Ectodermal cell (in vitro differentiated cells): ENCODE results near the gene MEG3.

Source experiments
- H3K27ac ChIP-seq: 2 replicates; pipeline ENCODE4 v1.7.0; 2013; ENCODE audit warnings: mild to moderate bottlenecking, low read depth, low read length; ENCODE audit not compliant: insufficient read depth, poor library complexity, severe bottlenecking
- H3K27me3 ChIP-seq: 2 replicates; pipeline ENCODE4 v1.7.0; 2013; ENCODE audit warnings: mild to moderate bottlenecking, low read length; ENCODE audit not compliant: insufficient read depth, control insufficient read depth, poor library complexity, severe bottlenecking
- H3K36me3 ChIP-seq: one replicate; pipeline ENCODE4 v1.7.0; 2013; ENCODE audit warnings: low read length; ENCODE audit not compliant: control insufficient read depth, insufficient read depth
- H3K4me1 ChIP-seq: one replicate; pipeline ENCODE4 v1.7.0; 2013; ENCODE audit warnings: low read length; ENCODE audit not compliant: control insufficient read depth, insufficient read depth
- H3K4me3 ChIP-seq: 2 replicates; pipeline ENCODE4 v1.7.0; 2013; ENCODE audit warnings: low read depth, low read length, control low read depth; ENCODE audit not compliant: insufficient read depth
- H3K9me3 ChIP-seq: 2 replicates; pipeline ENCODE4 v1.7.0; 2013; ENCODE audit warnings: mild to moderate bottlenecking, low read length, moderate library complexity; ENCODE audit not compliant: control insufficient read depth
- WGBS, 2 experiments: methylation state at CpG; one replicate each; pipeline ENCODE4 v1.1.7; 2013; ENCODE audit warnings: missing lambda C conversion rate in 2 of 2; 5-methylcytosine and 5-hydroxymethylcytosine counted together

Gene MEG3

DNA sequence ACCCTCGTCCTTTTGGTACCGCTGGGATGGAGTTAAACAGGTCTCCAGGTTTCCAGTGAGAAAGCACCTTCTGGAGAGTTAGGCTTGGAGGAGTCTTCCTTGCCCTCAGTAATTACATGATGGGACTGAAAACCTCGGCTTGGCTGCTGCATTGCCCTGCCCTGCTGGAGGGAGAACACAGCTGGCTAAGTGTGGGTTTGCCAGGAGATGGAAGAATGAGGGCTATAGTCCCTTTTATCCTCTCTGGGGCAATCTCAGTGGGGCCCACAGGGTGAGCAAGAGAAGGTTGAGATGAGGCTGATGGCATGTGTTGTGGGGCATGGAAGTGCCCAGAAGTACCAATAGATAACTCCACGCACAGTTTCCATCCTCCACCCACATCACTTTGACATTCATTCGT is 23.2 kb upstream of the MEG3 start:
- peaks cover 6% of the 10 kb centered on the region for H3K4me1 ChIP-seq
- 94% methylated on average over 5 of the region's 5 CpGs for WGBS, 2 experiments
- no peak overlapping the region for H3K27ac ChIP-seq
- H3K9me3 ChIP-seq: peaks cover 5% of the 10 kb centered on the region
- no peaks in the 10 kb centered on the region for H3K36me3 ChIP-seq
- no peak overlapping the region for H3K4me3 ChIP-seq
- H3K27me3 ChIP-seq: no peaks in the 10 kb centered on the region

DNA sequence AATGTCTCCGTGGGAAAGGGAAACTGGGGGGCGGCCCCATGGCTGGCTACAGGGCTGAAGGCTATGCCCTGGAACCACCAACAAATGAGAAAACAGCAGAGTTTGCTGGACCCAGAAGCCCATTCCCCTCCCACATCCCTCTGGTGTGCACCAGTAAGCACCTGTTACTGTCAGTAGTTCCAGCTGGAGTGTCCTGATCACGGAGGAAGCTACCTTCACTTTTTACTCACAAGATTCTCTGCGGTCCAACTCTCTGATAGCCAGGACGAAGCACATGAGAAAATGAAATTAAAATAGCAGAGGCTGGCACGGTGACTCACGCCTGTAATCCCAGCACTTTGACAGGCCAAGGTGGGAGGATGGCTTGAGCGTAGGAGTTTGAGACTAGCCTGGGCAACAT is 22.7 kb upstream of the MEG3 start:
- H3K4me3 ChIP-seq: no peak overlapping the region
- H3K36me3 ChIP-seq: no peaks in the 10 kb centered on the region
- peaks cover 6% of the 10 kb centered on the region for H3K4me1 ChIP-seq
- H3K27ac ChIP-seq: no peak overlapping the region
- H3K27me3 ChIP-seq: no peaks in the 10 kb centered on the region
- H3K9me3 ChIP-seq: peaks cover 10% of the 10 kb centered on the region
- 91 to 94% methylated on average over 8 of the region's 8 CpGs for WGBS, 2 experiments

DNA sequence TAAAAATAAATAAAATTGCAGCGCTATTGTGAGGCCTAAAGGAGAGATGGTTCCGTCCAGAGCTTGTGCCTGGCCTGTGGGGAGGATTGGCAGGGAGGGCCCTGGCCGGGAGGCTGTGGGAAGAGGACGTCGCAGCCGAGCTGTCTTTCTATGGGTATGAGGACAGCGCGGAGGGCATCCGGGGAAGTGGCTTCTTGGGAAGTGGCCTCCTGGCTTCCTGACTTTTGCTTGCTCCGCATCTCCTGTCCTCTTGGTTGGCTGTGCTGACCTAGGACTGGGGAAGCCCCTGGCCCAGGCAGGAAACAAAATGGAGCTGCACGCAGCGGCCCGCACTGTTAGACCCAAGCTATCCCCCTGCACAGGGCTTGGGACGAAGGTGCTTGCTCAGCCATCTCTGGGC is 22.2 kb upstream of the MEG3 start:
- WGBS, 2 experiments: 95 to 96% methylated on average over 14 of the region's 14 CpGs
- Histone ChIP-seq H3K4me1 (peaks cover 6% of the 10 kb centered on the region), H3K27ac (no peak overlapping the region), H3K27me3 (no peaks in the 10 kb centered on the region), H3K4me3 (no peak overlapping the region), H3K9me3 (peaks cover 10% of the 10 kb centered on the region), H3K36me3 (no peaks in the 10 kb centered on the region)

DNA sequence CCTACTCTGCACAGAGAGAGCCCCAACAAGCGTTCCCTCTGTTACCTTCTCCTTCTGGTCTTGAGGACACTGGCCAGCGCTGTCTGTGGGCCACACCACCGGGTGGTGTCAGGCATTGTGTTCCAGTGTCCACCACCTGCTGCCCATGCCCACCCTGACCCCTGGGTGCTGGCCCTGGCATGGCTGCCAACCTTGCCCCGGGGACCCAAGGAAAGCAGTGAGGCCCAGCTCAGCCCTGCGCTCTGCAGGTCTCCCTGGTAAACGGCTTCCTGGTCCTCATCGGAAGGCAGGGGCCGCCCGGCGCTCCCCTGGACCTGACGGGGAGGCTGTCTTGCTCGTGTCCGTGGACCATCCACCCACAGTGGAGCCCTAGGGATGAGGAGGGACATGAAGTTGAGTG is 21.8 kb upstream of the MEG3 start:
- 93 to 94% methylated on average over 13 of the region's 13 CpGs for WGBS, 2 experiments
- peaks cover 10% of the 10 kb centered on the region for H3K9me3 ChIP-seq
- no peaks in the 10 kb centered on the region for H3K27me3 ChIP-seq

DNA sequence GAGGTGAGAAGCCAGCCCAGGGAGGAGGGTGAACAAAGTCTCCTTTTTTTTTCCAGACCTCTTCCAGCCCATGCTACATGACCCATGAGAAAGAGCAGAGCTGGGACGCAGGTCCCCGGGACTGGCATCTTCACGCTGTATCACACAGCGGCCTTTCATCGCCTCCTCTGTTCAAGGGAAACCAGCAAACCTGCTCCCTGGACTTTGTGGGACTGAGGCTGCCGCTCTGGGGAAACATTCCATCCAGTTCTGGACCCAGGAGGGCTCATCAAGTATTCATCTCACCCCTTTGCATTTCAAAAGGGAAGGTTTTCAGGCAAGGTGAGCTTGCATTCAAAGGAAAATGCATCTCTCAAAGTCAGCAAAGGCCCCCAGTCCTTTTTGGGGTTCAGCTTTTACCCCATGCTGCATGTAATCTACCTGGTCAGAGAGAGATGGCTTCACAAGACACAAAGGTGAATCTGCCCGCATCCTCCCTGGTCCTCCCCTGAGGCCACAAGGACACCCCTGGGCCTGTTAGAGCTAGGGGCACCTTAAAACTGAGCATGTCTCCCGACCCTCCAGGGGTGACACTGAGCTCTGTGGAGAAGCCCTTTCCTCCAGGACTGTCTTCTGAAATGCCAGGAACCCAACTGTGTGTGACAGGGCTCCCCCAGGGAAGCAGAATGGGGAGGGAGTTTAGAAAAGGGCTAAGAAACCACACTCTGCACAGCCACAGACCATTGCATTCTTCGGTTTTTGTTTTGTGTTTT is 21.2 kb upstream of the MEG3 start:
- Histone ChIP-seq H3K27ac (no peak overlapping the region), H3K27me3 (no peaks in the 10 kb centered on the region), H3K9me3 (peaks cover 10% of the 10 kb centered on the region), H3K4me1 (peaks cover 6% of the 10 kb centered on the region), H3K36me3 (peaks cover 3% of the 10 kb centered on the region), H3K4me3 (no peak overlapping the region)
- WGBS, 2 experiments: 65 to 68% methylated on average over 8 to 9 of the region's 9 CpGs

More for the DNA sequence above, 21.8 kb upstream of the MEG3 start:
- Histone ChIP-seq H3K36me3 (peaks cover 3% of the 10 kb centered on the region), H3K4me3 (no peak overlapping the region), H3K27ac (no peak overlapping the region), H3K4me1 (peaks cover 6% of the 10 kb centered on the region)

DNA sequence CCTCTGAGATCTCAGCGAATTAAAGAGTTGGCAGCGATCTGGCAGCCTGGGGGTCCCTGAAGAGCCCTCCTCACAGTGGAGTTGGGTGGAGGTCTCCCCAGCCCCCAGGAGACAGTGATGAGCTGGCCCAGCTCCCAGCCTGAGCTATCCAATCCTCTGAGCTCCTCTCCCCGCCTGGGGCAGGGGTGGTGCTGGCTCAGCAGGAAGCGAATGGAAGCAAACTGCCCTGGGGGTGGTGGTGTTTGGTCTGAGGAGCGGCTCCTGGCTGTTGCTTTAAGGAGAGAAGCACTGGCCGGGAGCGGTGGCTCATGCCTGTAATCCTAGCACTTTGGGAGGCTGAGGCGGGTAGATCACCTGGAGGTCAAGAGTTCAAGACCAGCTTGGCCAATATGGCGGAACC is 19.5 kb upstream of the MEG3 start:
- H3K4me3 ChIP-seq: no peak overlapping the region
- H3K27ac ChIP-seq: no peak overlapping the region
- no peaks in the 10 kb centered on the region for H3K27me3 ChIP-seq
- H3K9me3 ChIP-seq: peaks cover 10% of the 10 kb centered on the region
- H3K36me3 ChIP-seq: peaks cover 3% of the 10 kb centered on the region
- peaks cover 6% of the 10 kb centered on the region for H3K4me1 ChIP-seq
- WGBS, 2 experiments: 91 to 93% methylated on average over 9 of the region's 9 CpGs

DNA sequence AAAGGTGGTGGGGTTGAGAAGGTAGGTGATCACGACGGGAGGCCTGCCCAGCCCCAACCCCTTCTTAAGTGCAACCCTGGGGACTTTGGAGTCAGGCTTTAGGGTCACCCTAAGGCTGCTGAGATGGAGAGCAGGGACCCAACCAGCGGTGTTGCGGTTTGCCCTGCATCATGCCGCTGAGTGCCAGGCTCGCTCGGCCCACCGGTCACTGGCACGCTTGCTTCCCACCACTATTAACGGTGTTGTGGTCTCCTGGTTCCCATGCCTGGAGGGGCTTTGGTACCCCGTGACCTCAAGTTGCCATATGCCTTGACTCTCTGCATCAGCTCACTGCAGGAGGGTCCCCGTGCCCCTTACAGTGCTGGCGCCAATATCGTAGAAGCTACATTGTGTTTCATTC is 18.4 kb upstream of the MEG3 start:
- WGBS, 2 experiments: 95 to 98% methylated on average over 14 of the region's 14 CpGs

DNA sequence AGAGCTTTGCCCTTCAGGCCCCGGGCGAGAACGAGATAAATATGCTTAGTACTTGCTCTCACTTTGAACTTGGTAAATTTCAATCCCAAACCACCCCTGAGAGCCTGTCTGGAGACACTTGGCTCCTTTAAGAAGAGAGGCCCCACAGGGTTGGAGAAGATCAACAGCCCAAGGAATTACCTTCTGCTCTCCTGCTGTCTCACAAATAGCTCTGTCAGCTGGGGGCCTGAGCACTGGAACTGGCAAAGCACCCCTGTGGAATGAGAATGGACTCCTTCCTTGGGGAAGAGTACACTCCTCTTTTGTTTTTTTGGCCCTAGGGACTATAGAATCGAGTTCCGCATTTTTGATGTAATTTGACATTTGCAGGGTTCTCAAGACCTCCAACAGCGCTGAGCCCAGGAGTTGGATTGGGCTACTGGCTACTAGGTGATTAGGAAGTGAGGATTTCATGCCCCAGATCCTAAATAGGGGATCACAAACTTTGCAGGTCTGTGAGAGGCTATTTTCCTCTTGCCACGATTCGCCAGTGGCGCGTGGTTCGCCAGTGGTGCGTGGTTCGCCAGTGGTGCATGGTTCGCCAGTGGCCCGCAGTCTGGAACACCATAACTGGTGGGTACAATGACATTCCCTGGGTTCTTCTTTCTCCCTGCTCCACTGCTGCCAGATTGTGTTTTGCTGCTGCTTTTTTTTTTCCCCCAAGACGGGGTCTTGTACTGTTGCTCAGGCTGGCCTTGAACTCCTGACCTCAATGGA is 17.8 kb upstream of the MEG3 start:
- WGBS, 2 experiments: 93 to 96% methylated on average over 16 of the region's 16 CpGs
- H3K27me3 ChIP-seq: no peaks in the 10 kb centered on the region
- H3K4me3 ChIP-seq: no peak overlapping the region
- H3K9me3 ChIP-seq: peaks cover 10% of the 10 kb centered on the region
- peaks cover 3% of the 10 kb centered on the region for H3K36me3 ChIP-seq
- H3K4me1 ChIP-seq: peaks cover 6% of the 10 kb centered on the region
- no peak overlapping the region for H3K27ac ChIP-seq

More for the DNA sequence above, 18.4 kb upstream of the MEG3 start:
- no peak overlapping the region for H3K4me3 ChIP-seq
- peaks cover 6% of the 10 kb centered on the region for H3K4me1 ChIP-seq
- H3K27me3 ChIP-seq: no peaks in the 10 kb centered on the region
- peaks cover 3% of the 10 kb centered on the region for H3K36me3 ChIP-seq
- no peak overlapping the region for H3K27ac ChIP-seq
- peaks cover 10% of the 10 kb centered on the region for H3K9me3 ChIP-seq

DNA sequence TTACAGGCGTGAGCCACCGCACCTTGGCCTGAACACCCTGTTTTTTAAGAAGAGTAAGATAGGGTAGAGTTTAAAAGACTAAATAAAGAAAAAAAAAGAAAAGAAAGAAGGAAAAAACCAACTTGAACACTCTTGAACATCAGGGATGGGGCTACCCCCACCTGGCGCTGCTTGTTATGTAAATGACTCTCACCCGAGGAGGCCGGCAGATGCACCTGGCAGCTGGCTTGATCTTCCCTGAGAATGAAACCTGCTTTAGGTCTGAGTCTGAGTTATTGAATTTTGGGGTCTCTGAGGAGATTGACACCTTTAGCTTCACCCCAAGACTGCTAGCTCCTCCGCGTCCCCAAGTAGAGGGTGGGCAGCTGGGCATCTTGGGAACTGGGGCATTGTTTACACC is 15.5 kb upstream of the MEG3 start:
- Histone ChIP-seq H3K4me1 (no peaks in the 10 kb centered on the region), H3K27me3 (no peaks in the 10 kb centered on the region), H3K36me3 (peaks cover 3% of the 10 kb centered on the region), H3K27ac (no peak overlapping the region), H3K9me3 (peaks cover 10% of the 10 kb centered on the region), H3K4me3 (no peak overlapping the region)
- 91 to 95% methylated on average over 7 of the region's 7 CpGs for WGBS, 2 experiments

DNA sequence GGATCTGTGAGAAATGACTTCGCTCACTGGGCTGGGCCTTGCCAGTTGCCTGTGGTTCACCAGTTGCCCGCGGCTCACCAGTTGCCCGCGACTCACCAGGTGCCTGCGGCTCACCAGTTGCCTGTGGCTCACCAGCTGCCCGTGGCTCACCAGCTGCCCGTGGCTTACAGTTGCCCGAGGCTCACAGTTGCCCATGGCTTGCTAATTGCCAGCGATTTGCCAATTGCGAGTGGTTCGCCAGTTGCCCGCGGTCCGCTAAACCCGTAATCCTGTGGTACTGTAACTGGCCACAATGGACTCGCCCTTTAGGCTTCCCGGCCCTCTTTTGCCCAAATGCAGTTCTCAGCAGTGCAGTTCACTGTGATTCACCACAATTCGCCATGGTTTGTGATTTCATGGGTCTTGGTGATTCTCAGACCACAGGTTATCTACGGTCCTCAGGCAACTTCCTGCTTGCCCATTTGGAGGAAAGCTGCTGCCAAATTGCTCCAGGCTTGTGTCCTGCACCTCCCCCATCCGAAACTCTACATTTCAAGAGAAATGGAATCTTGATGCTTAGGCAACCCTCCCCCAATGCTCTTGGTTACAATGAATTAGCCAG is 15.0 kb upstream of the MEG3 start:
- H3K27me3 ChIP-seq: no peaks in the 10 kb centered on the region
- H3K9me3 ChIP-seq: peaks cover 10% of the 10 kb centered on the region
- H3K36me3 ChIP-seq: peaks cover 3% of the 10 kb centered on the region
- H3K4me3 ChIP-seq: no peak overlapping the region
- H3K27ac ChIP-seq: no peak overlapping the region
- WGBS, 2 experiments: 96 to 97% methylated on average over 21 of the region's 21 CpGs
- H3K4me1 ChIP-seq: no peaks in the 10 kb centered on the region
